T-helper 22 cell (primary cell): ENCODE measurements around the gene KCNE2.
"Not testable (repeated sequence)": the region's sequence is repeated elsewhere in the genome, so short reads cannot be mapped to it uniquely, and the experiment has no call there.

Source experiments
- DNase-seq: peaks from one replicate; pipeline ENCODE4 v3.0.0-alpha.2; 2020; ENCODE audit warnings: low read depth

Gene KCNE2

DNA sequence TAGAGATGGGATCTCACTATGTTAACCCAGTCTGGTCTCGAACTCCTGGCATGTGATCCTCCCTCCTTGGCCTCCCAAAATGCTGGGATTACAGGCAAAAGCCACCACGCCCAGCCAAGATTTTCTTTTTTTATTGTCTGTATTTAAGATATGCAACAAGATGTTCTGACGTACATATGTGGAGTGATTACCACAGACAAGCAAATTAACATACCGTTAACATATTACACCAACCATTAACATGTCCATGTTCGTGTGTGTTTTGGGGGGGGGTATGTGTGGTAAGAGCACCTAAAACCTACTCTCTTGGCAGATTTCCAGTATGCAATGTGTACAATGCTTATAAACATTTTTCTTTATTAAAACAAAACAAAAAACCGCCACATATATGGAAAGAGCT, 10.6 kb upstream of the KCNE2 start:
- DNase-seq: no peak

- DNase-seq: no peak
Measured at GRCh38 chr21:34354836-34355235, 9.0 kb upstream of the KCNE2 start.

DNA sequence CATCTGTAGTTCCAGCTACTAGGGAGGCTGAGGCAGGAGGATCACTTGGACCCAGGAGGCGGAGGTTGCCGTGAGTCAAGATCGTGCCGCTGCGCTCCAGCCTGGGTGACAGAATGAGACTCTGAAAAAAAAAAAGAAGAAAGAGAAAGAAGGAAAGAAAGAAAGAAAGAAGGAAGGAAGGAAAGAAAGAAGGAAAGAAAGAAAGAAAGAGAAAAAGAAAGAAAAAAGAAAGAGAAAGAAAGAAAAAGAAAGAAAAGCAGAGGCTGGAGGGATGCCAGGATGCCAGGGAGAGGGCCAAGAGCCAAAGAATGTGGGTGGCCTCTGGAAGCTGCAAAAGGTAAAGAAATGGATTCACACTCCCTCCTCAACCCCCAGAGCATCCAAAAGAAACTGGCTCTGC, 8.2 kb upstream of the KCNE2 start:
- no peak for DNase-seq

GRCh38 chr21:34357889-34358288, 5.9 kb upstream of the KCNE2 start:
- DNase-seq: no peak

GRCh38 chr21:34358866-34359265, 4.9 kb upstream of the KCNE2 start:
- no peak for DNase-seq

GRCh38 chr21:34360488-34361241, 3.1 kb upstream of the KCNE2 start:
- DNase-seq: no peak

DNA sequence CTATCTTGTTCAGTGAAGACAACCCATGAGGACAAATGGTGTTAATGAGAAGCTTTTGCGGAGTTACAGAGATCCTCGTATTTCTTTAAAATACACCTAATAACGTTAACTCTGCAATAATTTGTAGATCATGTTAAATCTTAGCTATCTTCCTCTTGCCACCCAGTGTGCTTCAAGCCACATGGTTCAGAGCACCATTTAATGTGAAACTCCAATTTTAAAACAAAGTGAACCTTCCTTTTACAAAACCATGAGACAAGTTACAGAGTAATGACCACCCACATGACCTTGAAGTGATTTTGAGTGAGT, 1.7 kb upstream of the KCNE2 start:
- DNase-seq: no peak

GRCh38 chr21:34362670-34363069, 1.1 kb upstream of the KCNE2 start:
- no peak for DNase-seq

DNA sequence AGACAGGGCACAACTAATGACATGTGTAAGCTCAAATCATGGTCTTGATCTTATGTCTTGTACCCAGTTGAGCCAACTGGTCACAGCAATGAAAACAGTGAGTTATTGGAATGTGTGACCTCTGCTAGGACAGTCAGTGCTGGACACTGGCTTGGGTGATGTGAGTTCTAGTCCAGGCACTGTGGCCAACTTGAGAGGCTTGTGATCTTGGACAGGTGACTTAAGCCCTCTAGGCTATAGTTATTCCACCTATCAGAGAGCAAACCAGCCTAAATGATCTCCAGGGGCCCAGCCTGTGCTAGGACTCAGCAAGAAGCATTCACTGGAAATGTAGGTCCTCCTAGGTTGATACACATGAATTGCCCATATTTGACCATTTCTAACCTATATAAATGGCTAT, 1.1 kb downstream of the KCNE2 start:
- DNase-seq: no peak

- DNase-seq: no peak
Measured at GRCh38 chr21:34365809-34366208, 2.0 kb downstream of the KCNE2 start.

GRCh38 chr21:34367320-34367935, 3.6 kb downstream of the KCNE2 start:
- DNase-seq: no peak

DNA sequence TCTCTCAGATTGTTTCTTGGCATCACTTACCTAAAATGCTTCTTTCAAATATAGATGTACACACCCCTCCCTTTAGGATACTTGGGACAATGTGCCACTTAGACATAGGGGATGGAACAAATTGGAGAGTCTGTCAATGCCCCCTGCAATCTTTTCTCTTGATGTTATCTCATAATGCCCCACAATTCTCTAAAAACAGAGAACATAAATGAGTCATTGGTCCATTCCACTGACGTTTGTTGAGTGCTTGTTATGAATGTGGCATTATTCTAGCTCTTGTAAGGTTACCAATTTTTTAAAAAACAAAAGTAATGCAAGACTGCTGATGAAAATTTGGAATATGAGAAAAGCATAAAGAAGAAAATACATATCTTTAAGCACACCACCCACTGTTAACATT, 5.9 kb downstream of the KCNE2 start:
- DNase-seq: no peak

DNA sequence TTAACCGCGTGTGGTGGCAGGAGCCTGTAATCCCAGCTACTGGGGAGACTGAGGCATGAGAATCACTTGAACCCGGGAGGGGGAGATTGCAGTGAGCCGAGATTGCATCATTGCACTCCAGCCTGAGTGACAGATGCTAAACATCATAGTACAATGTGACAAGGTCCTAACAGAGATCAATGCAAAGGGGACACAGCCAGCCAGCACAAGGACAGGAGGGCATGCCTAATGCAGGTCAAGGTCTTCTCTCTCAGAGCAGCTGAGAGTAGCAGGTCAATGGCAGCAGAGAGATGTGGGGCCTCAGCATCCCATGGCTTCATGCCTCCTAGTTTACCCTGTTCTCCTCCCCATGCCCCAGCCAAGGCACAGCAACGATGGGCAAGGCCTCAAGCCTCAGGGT, 8.5 kb downstream of the KCNE2 start:
- no peak for DNase-seq

GRCh38 chr21:34374462-34374861, 10.7 kb downstream of the KCNE2 start:
- DNase-seq: not testable (repeated sequence)

DNA sequence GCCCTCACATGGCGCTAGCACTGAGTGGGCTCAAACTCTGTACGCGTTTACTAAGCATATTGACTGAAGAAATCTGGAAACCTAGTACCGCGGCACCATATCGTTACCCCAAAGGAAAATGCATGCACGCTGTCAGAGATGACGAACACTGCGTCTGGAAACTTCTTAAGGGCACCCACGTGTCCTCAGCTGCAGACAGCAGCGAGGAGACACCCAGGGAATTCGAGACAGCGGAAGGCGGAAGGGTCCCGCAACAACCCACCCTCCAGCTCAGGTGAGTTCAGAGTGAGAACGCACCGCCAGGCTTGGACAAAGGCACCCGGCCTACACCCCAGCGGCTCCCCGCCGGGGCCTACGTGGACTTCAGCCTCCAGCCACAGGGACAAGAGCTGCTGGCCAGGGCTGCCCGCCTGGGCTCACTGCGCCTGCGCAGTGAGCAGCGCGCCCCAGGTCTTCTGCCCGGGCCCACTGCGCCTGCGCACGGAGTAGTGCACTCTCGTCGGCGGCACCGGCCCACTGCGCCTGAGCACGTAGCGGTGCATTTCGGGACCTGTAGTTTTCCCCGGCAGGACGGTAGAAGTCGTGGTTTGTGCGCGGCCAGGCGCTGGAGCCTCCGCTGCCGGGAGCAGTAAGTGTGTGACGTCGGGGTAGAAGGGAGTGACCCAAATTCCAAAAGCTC, 11.3 kb downstream of the KCNE2 start, which contains the start of gene SMIM11:
SMIM11 (plus strand) TSS at position 568 of the 679 bp plus-strand sequence. CDS start 3,998 bp downstream, outside the sequence.
- DNase-seq: not testable (repeated sequence)

DNA sequence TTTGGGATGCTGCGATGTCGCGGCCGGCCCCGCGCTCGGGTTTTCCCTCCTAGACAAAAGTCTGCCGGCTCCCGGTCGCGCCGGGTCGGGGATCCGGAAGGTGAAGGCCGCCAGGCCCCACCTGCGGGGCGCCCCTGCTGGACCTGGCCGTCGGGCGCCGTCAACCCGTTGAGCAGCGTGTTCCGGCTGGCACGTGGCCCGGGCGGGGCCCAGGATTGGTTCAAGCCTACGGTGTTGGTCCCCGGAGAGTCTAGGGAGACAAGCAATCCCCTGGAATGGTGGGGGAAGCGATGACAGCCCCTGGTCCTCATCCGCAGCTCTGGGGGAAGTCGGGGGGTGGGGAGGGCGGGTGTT, 11.8 kb downstream of the KCNE2 start:
- not testable (repeated sequence) for DNase-seq

- DNase-seq: not testable (repeated sequence)
Measured at GRCh38 chr21:34383138-34383537, 19.3 kb downstream of the KCNE2 start.

GRCh38 chr21:34383724-34384415, 20.1 kb downstream of the KCNE2 start:
- DNase-seq: not testable (repeated sequence)

DNA sequence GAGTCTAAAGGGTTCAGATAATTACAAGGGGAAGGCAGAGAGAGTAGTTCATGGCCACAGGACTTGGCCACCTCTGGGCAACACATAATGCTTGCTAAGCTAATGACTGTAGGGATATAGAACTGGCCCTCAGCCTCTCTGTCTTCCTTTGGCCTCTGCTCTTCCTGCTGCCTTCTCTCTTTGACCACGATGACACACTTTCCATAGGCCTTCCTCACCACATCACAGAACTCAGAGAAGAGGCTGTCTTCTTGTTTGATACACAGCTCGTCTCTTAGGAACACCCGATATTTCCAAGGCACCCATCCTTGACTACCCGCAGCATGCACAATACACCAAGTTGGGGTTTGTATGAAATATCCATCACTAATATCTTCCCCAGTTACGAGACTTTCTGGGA, 36.7 kb downstream of the KCNE2 start:
- not testable (repeated sequence) for DNase-seq

- not testable (repeated sequence) for DNase-seq
Measured at GRCh38 chr21:34404742-34405141, 40.9 kb downstream of the KCNE2 start.

DNA sequence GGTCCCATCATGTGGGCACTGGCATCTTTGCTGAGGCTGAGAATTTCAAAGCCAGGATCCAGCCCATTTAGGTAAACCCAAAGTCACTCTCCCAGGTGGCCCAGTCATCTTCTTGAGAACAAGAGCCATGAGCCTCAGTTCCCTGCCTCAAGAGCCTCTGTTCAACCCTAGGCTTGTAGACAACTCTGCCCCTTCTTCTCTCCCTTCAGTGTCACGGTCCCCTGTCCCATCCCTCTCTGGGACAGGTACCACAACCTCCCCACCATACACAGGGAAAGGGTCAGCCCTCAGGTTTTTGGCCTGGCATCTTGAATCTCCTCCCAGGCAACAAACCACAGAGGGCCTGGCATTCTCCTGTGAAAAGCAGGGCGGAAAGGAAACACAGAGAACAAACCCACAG, 41.9 kb downstream of the KCNE2 start:
- DNase-seq: not testable (repeated sequence)

- not testable (repeated sequence) for DNase-seq
Measured at GRCh38 chr21:34406102-34406501, 42.3 kb downstream of the KCNE2 start.

GRCh38 chr21:34406676-34407075, 42.9 kb downstream of the KCNE2 start:
- not testable (repeated sequence) for DNase-seq
